Stimulated activated CD4-positive, alpha-beta T cell treated with anti-CD3 and anti-CD28 coated beads, Interleukin-1b, Interleukin-23, amount 100 ng/mL, for 48 hours (primary cell): ENCODE results near the gene RAET1E.
A peak's percentile ranks its signal among the peaks of the same experiment; 100 is the strongest.
"Not testable (repeated sequence)": the region's sequence is repeated elsewhere in the genome, so short reads cannot be mapped to it uniquely, and the experiment has no call there.

Experiments used
- DNase-seq: peaks from one replicate; pipeline ENCODE4 v3.0.0-alpha.2; 2020

Gene RAET1E

DNA sequence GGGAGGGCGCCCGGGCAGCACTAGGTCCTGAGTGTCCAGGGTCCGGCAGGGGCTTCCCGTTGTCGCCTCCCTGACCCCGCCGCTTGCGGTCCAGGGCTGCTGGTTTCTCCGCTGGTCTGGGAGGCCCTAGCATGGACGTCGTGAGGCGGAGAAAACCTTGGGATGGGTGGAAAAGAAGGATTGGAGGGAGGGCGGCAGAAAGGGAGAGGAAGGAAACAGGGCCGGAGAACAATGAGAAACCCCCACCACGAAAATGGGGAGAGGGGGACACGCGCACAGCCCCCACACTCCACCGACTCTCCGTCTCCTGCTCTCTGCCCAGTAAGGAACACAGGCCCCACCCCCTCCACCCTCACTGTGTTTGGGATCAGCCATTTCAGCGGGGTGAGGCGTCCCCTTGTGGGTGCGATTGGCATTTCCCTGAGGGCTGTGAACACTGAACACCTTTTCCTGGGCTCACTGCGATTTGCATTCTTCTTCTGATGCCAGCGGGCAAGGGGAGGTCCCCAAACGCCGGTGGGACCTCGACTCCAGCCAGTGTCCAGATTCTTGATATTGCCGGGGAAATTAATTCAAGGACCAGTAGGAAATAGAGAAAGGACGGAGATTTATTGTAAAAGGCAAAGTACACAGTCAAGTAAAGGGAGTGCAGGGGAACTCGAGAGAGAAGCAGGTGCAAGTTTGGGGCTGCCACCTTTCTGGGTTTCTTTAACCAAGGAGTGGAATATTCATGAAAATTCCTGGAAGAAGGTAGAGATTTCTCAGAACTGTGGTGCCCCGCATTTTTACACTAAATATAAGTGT lies 28.3 kb upstream of the RAET1E start:
- peak; percentile 83 for DNase-seq

DNA sequence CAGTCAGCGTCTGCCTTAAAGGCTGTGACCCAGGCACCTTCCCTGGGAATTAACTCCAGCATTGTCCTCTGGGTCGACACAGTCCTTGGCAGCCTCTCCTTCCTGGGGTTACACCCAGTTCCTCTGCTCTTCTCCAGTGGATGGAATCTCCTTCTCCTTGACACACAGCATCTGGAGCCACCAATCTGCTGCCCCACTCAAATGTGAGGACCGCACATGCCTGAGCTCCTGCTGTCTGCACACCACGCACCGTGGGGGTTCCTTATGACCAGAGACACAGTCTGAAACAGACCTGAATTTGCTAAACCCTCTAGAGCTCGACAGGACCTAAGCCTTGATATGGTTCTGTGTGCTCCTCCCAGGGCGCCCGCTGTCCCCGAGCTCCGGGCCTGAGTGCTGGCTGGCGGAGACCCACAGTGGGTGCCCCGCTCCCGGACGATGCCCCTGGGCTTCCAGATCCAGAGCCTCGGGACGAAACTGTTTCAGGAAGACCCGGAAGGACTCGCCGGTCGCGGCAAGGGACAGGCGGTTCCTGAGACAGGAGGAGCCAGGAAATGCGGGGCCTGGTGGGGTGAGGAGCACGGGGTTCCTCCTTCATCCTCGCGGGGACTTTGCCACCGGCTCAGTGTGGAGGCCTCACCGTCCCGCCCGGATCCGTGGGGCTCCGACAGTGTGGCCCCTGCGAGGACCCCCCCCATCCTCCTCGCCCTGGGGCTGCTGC lies 27.5 kb upstream of the RAET1E start:
- no peak for DNase-seq

DNA sequence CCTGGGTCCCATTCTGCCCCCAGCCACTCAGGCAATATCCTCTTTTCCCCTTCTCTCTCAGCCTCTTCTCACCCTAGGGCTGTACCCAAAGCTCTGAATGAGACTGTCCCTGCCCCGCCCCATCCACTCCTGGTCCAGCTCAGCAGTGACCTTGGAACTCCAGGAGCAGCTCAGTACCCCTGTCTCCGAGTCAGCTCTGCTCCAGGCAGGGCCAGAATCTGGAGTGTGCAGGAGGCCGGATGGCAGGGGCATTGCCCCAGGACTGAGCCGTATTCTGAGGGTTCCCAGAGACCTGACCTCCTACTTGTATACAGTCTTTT lies 27.0 kb upstream of the RAET1E start:
- no peak for DNase-seq

DNA sequence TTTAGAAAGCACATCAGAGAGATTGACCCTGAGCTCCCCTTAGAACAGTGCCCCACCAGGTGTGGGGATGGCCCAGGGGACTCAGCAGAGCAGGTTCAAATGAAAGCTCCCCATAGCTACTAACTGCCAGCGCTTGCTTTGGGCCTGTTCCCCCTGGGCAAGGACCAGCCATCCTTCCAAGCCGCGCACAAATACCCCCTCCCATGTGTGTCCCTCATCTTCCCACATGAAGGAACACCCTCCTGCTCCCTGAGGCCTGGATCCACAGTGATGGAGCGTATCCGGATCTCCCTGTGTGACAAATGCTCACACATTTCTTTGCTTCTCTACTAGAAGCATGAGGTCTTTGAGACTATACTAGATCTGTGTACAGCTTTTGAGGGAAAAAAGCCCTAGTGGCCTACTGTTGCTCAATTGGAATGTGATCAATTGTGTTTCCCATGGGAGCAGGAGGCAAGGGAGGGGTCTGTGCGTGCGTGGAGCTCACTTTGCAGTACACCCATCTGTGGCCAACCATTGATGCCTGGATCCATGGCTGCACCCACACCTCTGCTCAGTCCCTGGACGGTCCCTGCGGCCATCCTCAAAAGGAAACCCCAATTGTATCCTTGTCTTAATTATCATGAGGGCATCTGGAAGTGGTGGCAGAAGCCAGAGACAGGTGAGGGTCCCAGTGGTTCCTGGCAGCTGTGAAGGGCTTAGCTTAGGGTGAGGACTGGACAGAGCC lies 26.5 kb upstream of the RAET1E start:
- DNase-seq: no peak

DNA sequence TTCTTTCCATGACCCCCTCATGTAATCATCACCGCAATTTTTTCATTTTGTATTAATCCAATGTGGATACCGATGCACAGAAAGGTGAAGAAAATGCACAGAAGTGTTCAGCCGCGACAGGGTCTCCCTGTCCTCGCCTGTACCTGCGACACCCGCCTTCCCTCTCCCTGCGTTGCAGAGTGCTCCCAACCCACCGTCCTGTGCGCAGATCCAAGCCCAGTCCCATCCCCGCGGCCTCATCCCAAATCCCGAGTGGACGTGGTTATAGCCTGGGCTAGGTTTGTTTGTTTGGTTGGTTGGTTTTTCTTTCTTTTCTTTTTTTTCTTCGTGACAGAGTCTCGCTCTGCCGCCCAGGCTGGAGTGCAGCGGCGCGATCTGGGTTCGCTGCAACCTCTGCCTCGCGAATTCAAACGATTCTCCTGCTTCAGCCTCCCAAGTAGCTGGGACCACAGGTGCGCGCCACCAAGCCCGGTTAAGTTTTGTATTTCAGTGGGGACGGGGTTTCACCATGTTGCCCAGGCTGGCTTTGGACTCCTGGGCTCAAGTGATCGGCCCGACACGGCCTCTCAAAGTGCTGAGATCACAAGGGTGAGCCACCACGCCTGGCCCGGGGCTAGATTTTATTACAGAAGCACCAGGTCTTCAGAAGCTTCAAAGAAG lies 25.5 kb upstream of the RAET1E start:
- DNase-seq: no peak

DNA sequence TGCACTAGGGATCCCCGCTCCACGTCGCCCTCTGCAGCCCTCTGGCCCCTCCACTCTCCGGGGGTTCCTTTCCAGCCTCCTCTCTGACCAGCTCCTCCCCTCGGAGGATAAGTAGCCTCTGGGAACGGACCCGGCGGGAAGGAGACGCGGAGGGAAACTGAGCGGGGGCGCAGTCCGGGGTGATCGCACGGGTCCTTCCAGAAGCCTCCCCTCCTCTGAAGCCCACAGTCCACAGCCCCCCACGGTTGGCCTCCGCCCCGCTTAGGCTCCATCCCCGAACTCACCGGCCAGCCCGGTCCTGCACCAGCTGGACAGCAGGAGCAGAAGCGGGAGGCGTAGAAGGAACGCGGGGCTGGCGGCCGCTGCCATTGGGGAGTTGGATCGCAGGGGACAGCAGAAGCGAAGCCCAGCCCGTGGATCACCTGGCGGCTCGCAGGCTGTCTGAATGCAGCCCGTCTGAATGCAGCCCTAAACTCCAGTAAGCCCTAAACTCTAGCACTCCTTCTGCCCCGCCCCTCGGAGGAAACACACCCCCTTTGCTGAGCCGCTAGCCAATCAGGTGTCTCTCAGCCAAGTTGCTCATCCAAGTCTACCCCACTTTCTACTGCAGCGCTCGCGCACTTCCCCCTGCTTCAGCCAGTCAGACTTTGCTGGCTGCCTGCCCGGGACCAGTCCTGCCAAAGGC lies 24.9 kb upstream of the RAET1E start, which contains the start of gene RAET1G:
TSS of gene RAET1G (minus strand) at position 480 of the 685 bp plus-strand sequence. CDS start at position 369, 111 bp downstream.
- peak; percentile 85 for DNase-seq

DNA sequence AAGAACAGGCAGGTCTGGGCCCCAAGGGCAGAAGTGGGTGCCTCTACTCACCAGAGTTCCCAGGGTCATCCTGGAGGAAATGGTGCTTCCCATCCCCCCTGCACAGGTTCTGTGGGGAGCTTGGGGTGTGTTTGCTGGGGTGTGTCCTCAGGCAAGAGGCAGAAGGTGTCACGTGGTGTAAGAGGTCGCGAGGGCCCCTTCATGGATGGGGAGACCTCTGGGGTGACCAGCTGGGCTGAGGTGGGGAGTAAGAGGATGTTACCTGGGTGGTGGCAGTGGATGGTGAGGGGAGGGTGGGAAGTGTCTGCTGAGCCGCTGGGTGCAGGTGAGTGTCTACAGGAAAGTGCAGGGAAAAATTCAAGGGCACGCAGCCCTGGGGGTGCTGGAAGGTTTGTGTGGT lies 24.2 kb upstream of the RAET1E start:
- not testable (repeated sequence) for DNase-seq

DNA sequence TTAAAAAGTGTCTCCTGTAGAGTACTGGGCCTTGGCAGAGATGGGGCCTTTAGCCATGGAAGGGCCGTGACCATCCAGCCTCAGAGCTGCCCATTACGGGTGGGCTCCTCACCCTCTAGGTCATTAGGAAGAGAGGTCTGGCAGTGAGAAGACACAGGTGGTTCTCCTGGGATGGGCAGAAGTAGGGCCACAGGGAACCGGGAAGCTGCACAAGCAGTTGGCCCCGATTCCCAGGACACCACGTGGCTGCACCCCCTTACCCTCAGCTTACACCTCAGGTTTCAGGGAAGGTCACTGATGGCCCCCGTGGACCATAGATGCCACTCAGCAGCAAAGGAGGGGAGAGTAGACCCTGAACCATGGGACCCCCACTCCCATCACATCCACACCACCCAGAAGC lies 23.4 kb upstream of the RAET1E start:
- DNase-seq: no peak

DNA sequence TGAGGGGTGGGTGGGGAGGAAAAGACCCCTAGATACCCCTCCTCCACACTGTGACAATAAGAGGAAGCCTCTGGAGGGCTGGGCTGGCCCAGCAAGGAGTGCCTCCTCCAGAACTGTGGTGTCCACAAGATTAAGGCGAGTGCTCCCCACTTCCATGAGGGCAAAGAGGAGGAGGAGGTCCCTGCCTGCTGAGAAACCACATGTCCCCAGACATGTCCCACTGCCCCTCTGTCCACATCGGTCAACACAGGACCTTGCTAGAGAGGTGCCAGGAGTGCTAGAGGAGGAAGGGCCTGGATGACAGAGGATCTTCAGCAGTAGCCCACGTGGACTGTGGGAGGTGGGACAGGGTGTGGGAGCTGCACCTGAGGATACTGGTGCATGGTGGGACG lies 21.9 kb upstream of the RAET1E start:
- no peak for DNase-seq

DNA sequence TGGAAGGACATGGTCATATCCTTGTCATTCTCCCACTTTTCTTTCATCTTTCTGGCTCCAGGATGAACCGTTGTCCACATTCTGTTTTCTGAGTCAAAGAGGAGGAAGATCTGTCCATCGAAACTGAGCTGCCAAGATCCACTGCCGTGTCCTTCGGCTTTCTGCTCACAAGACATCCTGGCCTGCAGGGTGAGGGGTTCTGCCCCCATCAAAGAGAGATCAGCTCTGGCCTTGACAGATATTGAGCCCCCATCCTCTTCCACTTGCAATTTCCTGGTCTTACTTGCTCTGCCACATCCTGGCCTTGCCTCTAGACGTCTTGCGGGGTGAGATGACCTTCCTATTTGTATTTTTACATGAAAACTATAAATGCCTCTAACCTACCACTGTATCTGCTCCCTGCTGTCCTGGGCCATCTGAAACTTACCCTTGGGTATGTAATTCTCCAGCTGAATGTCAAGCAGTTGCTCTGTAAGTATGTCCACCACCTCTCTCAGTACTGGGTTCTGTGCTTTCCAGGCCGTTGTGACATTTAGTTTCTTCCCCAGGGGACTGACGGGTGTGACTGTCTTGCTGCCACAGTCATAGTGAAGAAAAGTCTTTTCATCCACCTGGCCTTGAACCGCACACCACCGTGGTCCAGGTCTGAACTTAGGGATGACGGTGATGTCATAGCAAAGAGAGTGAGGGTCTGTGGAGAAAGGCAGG lies 21.4 kb upstream of the RAET1E start:
- not testable (repeated sequence) for DNase-seq

DNA sequence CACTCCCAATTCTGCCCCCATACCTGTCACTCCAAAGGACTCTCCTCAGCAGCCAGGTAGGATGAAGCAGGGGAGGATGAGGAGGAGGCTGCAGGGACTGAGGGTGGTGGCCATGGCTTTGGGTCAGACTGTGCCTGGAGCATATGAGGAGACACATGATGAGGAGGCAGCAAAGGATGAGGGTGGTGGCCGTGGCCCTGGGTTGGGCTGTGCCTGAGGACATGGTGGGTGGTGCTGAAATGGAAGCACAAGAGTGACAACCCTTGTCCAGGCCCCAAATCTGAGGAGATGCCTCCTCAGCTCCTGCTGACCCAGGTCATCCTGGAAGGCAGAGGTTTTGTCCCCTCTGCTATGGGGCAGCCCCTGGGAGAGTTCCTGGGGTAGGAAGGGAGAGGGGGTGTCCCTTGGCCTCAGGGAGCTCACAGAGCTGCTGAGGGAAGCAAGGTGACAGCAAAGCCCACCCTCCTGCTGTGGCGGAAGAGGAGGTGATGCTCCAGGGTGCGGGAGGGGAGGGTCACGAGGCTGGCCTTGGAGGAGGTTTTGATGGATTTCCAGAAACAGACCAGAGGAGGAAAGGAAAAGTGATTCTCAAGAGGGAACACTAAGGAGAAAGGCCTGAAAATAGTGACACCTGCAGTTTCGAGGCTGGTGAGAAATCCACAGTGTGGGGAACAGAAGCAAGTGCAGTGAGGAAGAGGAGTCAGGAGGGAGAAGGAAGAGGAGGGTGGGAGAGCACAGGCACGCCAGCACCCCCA lies 20.4 kb upstream of the RAET1E start:
- DNase-seq: no peak

DNA sequence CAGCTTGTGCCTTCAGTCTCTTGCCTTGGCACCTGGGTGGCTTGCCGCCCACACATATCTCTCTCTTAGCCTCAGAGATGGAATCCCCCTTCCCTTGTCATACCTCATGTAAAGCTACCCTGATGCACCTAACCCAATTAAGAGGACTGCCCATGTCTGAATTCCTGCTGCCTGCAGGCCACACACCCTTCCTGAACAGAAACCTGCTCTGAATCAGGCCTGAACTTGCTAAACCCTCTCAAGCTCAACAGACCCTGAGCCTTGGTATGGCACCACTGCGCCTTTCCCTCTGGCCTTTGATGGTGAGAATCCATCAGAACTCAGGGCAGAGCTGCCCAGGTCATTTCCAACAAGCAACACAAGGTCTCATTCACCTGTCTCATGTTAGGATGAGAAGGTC lies 19.8 kb upstream of the RAET1E start:
- no peak for DNase-seq

DNA sequence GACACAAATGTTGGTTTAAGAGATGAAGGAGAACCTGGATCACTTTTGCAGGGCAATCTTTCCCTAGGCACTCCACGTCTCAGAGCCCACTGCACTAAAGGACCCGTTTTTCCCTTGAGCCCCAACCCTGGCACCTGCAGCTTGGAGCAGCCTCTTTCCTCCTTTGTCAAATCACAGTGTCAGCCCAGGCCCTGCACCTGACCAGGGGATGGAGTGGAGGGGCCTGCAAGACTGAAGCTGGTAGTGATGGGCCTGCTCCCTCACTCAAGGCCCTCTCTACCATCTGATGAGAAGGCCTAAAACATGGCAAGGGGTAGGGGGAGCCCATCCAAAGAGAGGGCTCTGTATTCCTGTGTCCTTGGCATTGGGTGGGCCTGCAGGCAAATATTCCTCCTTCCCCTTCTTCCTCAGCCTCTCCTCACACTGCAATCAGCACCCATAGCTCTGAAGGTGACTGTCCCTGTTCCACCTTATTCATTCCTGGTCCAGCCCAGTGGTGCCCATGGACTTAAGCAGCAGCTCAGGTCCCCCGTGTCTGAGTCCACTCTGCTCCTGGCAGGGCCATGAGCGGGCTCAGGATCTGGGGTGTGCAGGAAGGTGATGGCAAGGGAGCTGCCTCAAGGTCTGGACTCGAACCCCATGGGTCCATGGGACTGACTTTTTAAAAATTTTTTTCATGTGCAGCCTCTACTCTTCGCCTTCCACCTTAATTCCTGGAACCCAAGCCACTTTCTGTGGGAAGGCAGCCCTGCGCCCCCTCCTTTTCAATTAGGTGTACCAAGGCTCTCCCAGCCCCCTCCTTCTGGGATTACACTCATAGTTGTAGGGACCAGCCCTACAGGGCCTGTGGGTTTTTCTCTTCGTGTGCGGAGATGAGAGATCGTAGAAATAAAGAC lies 18.3 kb upstream of the RAET1E start:
- DNase-seq: no peak

DNA sequence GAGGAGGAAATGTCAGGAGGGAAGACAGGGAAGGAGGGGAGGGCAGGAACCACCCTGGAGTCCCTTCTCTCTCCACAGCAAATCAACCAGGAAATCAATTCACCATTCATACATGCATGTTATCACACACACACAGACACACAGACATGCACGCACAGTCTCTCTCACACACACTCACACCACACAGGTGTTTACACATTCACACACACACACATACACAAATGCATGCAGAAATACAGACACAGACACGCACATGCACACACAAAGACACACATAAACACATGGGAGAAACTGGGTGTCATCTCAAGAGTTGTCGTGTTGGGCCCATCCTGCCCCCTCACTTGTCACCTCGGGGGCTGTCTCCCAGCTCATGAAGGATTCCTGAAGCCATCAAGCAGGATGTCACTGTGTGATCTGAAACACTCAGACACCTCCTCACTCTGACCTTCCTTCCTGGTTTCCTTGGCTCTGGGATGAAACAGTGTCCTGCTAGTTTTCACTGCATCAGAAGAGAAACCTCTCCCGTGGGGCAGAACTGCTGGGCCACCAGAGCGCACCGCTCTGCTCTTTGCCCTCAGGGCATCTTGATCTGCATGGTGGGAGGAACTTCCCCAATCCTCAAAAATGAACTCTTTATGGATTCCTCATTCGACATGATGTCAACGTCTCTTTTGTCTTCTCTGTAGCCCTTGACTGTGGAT lies 15.8 kb upstream of the RAET1E start:
- DNase-seq: no peak

DNA sequence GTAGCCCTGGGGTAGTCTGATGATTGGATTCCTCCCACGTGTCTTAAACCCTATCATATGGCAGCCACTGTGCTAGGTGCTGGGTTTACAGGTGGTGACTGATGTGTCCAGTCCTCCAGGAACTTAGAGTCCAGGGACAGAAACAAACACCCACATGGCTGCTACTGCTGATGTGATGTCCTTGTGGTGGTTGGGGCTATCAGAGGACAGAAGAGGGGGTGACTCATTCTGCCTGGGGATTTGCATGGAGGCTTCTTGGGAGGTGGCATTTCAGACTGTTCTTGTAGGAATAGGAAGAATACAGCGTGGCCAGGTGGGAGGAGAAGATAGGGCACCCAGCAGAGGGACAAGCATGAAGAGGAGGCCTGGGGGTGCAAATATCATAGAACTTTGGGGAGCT lies 15.2 kb upstream of the RAET1E start:
- DNase-seq: no peak

DNA sequence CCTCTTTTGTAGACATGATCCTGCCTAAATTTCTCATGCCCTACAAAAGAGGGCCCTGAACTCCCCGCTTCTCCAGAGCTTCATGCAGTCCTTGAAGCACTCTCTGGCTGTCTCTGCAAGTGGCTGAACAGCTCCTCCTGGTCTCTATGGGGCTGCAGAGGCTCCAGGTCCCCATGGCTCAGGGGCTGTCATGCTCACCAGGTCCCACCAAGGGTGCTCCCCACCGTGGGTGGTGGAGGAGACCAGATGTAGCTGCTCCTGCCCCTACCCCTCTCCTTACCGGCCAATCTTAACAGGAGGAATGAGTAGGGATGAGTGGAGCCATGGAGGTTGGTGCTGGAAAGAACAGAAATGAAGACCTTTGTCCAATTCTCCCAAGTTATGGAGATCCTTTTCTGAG lies 14.8 kb upstream of the RAET1E start:
- DNase-seq: not testable (repeated sequence)

DNA sequence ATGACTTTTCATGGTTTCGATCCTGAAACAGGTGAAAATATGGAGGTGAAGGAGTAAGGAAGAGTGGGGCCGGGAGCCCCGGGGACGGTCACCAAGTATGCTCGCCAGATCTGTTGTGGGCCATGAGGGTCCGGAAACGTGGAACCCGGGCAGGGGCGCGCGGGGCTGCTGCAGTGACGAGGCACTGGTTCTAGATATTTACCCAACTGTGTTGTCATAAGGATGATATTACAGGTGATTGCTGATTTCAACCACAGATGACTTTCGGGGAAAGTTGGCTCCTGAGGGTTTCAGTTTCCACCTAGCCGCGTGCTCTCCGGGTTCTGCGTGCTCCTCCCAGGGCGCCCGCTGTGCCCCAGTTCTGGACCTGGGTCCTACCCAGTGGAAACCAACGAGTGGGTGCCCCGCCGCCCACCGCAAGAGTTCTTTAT lies 12.8 kb upstream of the RAET1E start:
- no peak for DNase-seq

DNA sequence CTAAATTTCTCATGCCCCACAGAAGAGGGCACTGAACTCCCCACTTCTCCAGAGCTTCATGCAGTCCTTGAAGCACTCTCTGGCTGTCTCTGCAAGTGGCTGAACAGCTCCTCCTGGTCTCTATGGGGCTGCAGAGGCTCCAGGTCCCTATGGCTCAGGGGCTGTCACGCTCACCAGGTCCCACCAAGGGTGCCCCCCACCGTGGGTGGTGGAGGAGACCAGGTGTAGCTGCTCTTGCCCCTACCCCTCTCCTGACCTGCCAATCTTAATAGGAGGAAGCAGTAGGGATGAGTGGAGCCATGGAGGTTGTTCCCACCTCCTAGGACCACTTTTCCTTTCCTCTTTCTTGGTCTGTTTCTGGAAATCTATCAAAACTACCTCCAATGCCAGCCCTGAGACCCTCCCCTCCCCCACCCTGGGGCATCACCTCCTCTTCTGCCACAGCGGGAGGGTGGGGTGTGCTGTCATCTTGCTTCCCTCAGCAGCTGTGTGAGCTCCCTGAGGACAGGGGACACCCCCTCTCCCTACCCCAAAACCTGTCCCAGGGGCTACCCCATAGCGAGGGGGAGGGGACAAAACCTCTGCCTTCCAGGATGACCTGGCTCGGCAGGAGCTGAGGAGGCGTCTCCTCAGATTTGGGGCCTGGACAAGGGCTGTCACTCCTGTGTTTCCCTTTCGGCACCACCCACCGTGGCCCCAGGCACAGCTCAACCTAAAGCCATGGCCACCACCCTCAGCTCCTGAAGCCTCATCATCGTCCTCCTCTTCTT lies 12.0 kb upstream of the RAET1E start:
- DNase-seq: no peak

DNA sequence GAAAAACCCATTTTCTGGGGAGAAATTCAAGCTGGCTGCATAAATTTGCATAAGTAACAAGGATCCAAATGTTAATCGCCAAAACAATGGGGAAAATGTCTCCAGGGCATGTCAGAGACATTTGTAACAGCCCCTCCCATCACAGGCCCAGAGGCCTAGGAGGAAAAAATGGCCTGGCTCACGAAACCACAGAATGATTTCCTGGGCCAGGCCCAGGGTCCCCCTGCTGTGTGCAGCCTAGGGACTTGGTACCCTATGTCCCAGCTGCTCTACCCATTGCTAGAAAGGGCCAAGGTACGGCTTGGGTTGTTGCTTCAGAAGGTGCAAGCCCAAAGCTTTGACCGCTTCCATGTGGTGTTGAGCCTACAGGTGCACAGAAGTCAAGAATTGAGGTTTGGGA lies 10.6 kb upstream of the RAET1E start:
- DNase-seq: not testable (repeated sequence)
